H1 (cell line): ENCODE results near the gene TBC1D24. TPM values are rescaled to one million over a fixed set of nuclear protein-coding genes. Genes with fewer than 3 reads are reported as not detected.

Source experiments
- RNF2 ChIP-seq: fragments of 200-900, 300-1000 bp; sonication (generic); IDR thresholded peaks from 2 replicates; pipeline ENCODE4 v1.7.1; 2016; ENCODE audit warnings: borderline replicate concordance, low read depth, mild to moderate bottlenecking, antibody characterized with exemption, low read length; ENCODE audit not compliant: poor library complexity, severe bottlenecking; ENCODE audit errors: missing control alignments
- SIN3A ChIP-seq, 2 experiments: IDR thresholded peaks in 1 of 2; conservative IDR thresholded peaks in 1 of 2; 2 replicates each; pipeline ENCODE4 v1.6.1; 2011 to 2012; ENCODE audit warnings: low read length in 2 of 2, improper control_type of control experiment in 1 of 2, low read depth in 1 of 2, mild to moderate bottlenecking in 1 of 2
- ZNF274 ChIP-seq: IDR thresholded peaks from 2 replicates; pipeline ENCODE4 v1.7.0; 2012; ENCODE audit warnings: low read length, borderline replicate concordance; ENCODE audit errors: extremely low read depth
- polyA plus RNA-seq, 7 experiments: library from polyadenylated mRNA; depleted of rRNA in 3 of 7; stranded (reverse) in 5 of 7; unstranded in 2 of 7; fragments of >200 nt in 5 of 7; fragments of 200-250 nt in 2 of 7; gene quantifications; 1 replicate in 5 of 7; 2 replicates in 1 of 7; 4 replicates in 1 of 7; pipeline versions ENCODE4 v1.2.1 to v1.2.3, GENCODE V29; 2011 to 2013; ENCODE audit warnings: missing spikeins in 2 of 7, mixed read lengths in 2 of 7
- total RNA-seq: library from RNA; stranded (reverse); fragmentation: NEBNext Ultra II Directional; extraction: Animal tissue kit (Norgen Biotek cat#: 25700); gene quantifications from 2 replicates; pipeline ENCODE4 v1.2.1, GENCODE V29; 2021

Gene TBC1D24
- total and polyA plus RNA-seq, 2 of the 8 experiments (the other 6 are each of a cell fraction or from before 2014, with no cell fraction given) = 8.7 to 21.5 TPM

DNA sequence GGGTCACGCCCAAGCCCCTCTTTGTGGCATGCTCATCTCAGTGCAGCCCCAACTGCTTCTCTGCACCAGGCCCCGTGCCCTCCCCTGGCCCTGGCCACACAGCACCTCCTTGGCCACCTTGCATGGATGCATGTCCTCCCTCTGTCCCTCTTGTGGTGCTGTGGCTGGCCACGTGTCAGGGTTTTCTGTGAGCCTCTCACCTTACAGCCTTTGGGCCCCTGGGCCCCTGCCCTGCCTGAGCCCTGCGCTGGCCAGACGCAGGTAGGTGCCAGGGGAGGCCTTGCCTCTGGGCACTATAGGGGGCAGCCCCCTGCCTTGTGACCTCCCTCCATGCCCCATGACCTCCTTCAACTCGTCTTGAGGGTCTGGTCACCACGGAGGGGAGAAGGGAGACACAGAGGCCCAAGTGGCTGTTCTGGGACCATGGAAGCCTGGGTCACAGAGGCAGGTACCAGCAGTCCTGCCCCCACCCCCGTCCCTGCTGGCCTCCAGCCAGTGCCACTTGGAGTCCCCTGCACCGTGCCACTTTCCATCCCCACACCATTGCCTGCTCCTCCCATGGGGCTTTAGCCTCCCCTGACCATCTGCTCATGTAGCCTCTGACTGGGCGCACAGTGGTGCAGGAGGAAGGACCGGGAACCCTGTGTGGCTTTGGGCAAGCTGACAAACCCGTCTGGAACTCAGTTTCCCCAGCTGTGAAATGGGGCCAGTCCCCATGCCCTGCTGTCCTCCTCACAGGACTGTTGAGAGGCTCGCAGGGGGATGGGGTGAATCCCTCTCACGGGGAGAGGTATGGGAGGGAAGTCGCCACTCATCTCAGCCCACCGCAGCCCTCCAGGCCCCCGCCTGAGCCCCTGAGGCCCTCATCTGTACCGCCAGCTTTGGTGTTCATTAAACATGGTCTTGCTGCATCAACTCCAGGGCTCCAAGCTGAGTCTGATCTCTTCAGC is 27.3 kb downstream of the TBC1D24 start (continued):
- TF ChIP-seq RNF2 (no peak), SIN3A (conservative IDR thresholded peaks at IDR 0.05 in 1 of 2, IDR thresholded peaks at IDR 0.05 in 1 of 2; ENCODE audit: low read depth in 1 of 2, low read length in 2 of 2) (no peak), ZNF274 (no peak)
